GM12892 (cell line): Measurements from ENCODE around the gene MYO7B.

Experiments
- DNase-seq: peaks from one replicate; pipeline ENCODE4 v3.0.0; 2011; ENCODE audit not compliant: insufficient read length
- FAIRE-seq: peaks from 2 replicates; lab custom pipeline; 2011; peaks lifted over from hg19 to GRCh38; lab: Jason Lieb, UNC
- POLR2A ChIP-seq: IDR thresholded peaks from 2 replicates; pipeline ENCODE4 v1.6.1; 2011; ENCODE audit warnings: low read depth, low read length, control low read depth
- POLR2AphosphoS5 ChIP-seq: IDR thresholded peaks from 2 replicates; pipeline ENCODE4 v1.6.1; 2011; ENCODE audit warnings: low read depth, low read length, control low read depth
- TAF1 ChIP-seq: IDR thresholded peaks from 2 replicates; pipeline ENCODE4 v1.6.1; 2011; ENCODE audit warnings: low read depth, mild to moderate bottlenecking, control low read depth, low read length, borderline replicate concordance

The MYO7B gene

GRCh38 chr2:127669056-127669455, 133.6 kb downstream of the MYO7B start:
- no peak for TF ChIP-seq POLR2AphosphoS5
- TF ChIP-seq POLR2A, result no peak
- TF ChIP-seq TAF1, result no peak
- no peak for DNase-seq
- FAIRE-seq, result no peak

- DNase-seq (no peak), FAIRE-seq (no peak)
- no peak for TF ChIP-seq TAF1
- no peak for TF ChIP-seq POLR2AphosphoS5
- no peak for TF ChIP-seq POLR2A
Observed at GRCh38 chr2:127670055-127670956, 134.8 kb downstream of the MYO7B start.

- DNase-seq, result no peak
- no peak for FAIRE-seq
- TF ChIP-seq POLR2AphosphoS5 (no peak), TAF1 (no peak), POLR2A (no peak)
Observed at GRCh38 chr2:127670957-127671290, 135.4 kb downstream of the MYO7B start.

GRCh38 chr2:127671557-127672302, 136.2 kb downstream of the MYO7B start:
- DNase-seq (no peak), FAIRE-seq (no peak)
- TF ChIP-seq POLR2AphosphoS5 (no peak), POLR2A (no peak), TAF1 (no peak)

GRCh38 chr2:127672341-127673224, 137.1 kb downstream of the MYO7B start:
- no peak for FAIRE-seq
- TF ChIP-seq POLR2A (no peak), POLR2AphosphoS5 (no peak), TAF1 (no peak)
- DNase-seq, result no peak

- FAIRE-seq (no peak), DNase-seq (no peak)
Observed at GRCh38 chr2:127673291-127674069, 138.0 kb downstream of the MYO7B start.

GRCh38 chr2:127674241-127675209, 139.0 kb downstream of the MYO7B start:
- FAIRE-seq, result no peak
- TF ChIP-seq TAF1, result no peak
- TF ChIP-seq POLR2AphosphoS5, result no peak
- TF ChIP-seq POLR2A, result no peak
- peak; percentile 56 for DNase-seq

More at GRCh38 chr2:127673291-127674069, 138.0 kb downstream of the MYO7B start:
- TF ChIP-seq POLR2AphosphoS5, result no peak
- no peak for TF ChIP-seq POLR2A
- no peak for TF ChIP-seq TAF1

GRCh38 chr2:127675331-127676261, 140.1 kb downstream of the MYO7B start, which contains the start of gene LIMS2:
LIMS2 (minus strand) TSS chr2:127675530; CDS start chr2:127675024, 506 bp downstream.
- DNase-seq, result no peak
- no peak for FAIRE-seq
- no peak for TF ChIP-seq POLR2AphosphoS5
- TF ChIP-seq POLR2A, result no peak
- TF ChIP-seq TAF1, result no peak
